Measurements from ENCODE around the gene REG4. TPM values are rescaled to one million over a fixed set of nuclear protein-coding genes. Genes with fewer than 3 reads are reported as not detected.

Gene REG4
- polyA plus RNA-seq, 1 donor = not detected

DNA sequence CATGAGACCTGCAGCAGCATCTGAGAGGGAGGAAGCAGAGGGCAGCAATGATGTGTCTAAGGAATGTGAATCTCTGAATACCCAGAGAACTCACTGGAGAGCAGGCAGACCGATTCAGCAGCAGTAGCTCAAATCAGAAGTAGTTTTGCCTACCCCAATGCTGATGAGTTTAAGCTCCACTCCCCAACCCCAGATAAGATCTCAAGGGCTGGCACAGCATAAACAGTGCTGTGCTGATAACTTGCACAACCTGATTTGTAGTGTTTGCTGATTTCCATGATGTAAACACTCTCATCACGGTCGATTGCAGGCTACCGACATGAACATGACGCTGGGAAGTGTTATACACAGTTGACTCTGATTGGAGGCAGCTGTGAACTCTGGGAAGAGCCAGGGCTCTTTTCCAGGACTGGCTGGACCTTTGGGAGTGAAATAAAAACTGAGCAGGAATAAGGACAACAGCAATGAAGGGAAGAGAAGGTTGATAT, 31.3 kb downstream of the REG4 start:
- DNase-seq (ENCODE audit: low read depth) = peak; percentile 67

DNA sequence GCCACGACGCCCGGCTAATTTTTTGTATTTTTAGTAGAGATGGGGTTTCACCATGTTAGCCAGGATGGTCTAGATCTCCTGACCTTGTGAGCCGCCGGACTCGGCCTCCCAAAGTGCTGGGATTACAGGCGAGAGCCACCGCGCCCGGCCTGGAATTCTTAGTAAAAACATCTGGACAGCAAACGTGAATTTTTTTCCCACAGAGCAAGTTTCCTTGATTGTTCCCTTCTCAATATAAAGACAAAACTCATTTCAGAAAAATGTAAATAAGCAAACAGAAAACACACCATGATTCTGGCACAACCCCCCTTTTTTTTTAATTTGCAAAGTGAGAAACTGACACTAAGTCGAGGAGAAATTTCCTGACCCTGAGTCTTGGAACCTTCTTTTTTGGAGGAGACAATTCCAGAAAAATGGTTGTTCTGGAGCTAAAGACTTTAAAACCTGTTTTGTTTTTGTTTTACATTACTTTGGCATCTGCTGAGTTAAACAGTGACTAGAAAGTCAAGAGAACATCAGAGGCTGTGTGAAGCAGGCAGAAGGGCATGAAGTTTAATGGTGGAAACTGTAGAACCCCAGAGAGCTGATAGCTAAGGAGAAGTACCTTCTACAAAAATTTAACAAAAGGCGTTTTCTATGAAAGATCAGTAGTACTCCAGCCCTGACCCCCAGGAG, 32.2 kb downstream of the REG4 start:
- no peak for DNase-seq (ENCODE audit: low read depth)

DNA sequence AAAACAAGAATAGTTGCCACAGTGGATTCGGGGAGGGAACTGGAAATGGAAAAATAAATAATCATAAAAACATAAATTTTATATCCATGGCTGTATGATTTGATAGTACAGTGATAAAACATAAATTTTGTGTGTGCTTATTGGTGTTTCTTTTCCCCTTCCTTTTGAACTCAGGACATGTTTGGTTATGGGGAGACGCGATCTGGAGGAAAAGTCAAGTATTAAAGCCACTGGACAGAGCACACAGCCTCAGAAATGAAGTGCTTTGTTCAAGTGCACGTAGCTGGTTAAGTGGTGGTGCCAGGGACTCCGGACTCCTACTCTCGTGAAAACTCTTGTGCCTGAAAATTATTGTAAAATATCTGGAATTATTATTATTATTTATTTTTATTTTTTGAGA, 32.9 kb downstream of the REG4 start:
- DNase-seq (ENCODE audit: low read depth) = no peak

DNA sequence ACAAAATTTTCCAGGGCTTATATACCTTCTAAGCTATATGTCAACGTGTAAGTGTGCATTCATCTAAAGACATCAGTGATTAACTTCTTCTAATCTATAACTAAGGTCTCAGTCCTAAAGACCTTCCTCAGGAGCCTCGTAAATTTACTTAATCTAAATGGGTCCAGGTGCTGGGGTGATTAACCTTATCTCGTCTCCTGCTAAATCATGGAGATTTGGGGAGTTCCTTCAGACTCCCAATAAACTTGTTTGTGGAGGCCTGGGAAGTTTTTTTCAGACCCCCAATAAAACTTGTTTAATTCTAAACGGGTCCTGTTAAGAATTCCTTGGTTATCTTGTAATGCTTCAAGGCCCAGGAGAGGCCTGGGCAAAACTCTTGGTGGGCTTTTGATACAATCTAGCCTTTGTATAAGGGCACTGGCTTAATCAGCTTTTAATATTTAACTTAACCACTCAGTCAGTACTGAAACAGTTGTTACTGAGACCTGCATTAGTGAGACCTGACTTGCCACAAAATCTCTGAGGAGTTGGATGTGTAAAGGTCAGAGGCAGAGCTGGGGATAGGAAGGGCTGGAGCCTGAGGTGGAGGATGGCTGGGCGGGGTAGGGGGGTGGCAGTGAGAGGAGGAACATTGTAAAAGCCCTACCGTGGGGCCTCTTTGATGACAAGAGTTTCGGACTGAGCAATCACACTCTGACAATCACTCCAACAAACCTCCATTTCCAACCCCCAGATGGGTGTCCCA, 36.3 kb downstream of the REG4 start:
- no peak for DNase-seq (ENCODE audit: low read depth)

DNA sequence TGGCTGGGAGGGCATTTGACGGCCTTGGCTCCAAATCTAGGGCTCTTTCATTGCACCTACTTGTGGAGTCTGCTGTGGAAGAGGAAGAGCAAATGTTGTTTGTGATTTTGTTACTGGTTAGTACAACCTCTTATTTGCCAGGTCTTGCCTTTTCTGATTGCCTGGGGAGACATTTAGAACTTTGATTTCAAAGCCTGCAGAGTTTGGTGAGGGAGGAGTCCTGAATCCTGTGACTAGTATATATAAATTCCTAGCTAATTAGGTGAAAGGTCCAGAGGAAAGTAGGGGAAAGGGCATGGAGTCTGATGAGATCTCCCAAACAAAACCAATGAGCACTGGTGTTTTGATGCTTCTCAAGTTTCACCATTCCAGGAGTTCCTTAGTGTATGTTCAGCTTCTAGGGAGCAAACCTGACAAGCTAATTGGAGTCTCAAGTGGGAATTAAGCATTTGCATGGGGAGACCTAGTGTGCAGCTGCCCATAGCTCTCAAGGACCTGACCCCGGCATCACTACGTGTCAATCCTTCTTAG, 37.5 kb downstream of the REG4 start:
- DNase-seq (ENCODE audit: low read depth) = no peak

DNA sequence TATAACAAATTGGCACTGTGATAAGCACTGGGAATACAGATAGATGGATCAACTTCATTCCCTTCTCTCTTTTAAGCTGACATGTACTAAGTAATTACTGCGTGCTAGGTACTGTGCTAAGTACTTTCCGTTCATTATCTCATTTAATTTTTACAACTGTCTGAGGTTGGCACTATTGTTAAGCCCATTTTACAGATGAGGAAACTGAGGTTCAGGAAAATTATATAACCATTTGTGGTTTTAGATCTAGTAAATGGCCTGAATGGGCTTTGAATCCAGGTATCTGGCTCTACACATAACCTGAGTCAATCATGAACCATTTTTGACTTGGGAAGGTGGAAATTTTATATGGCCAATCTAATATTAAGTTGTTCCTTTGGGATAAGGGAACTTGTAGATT, 39.0 kb downstream of the REG4 start:
- DNase-seq (ENCODE audit: low read depth) = no peak

DNA sequence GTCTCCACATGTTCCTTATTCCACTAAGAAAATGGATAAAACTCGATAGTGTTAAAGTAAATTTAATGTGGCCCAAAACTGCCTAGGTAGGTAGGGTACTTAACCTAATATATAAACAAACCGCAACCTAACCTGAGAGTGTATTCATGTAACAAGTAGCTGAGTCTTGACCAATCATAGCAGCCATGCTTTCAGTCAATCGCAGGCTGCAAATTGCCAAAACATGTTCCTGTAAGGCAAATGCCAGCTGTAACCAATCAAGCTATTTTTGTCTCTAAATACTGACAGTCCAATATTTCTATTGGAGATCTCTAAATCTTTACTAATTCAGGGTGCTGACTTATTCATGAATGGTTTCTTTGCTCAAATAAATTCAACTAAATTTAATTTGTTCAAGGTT, 39.5 kb downstream of the REG4 start:
- no peak for DNase-seq (ENCODE audit: low read depth)

DNA sequence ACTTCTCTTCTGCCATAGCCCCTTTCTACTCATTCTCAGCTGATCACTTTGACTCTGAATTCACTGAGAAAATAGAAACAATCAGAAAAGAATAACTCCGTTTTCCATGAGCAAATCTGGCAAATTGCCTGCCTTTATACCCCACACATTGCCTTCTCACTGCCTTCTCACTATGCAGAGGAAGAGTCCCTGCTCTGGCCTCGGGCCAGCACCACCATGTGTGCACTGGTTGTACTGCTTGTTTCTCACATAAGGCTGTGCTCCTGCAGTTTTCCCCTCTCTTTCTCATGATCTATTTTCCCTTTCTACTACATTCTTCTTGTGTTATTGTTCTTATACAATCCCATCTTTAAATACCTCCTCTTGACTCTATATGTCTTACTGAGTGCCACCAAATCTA, 40.2 kb downstream of the REG4 start:
- DNase-seq (ENCODE audit: low read depth) = no peak

DNA sequence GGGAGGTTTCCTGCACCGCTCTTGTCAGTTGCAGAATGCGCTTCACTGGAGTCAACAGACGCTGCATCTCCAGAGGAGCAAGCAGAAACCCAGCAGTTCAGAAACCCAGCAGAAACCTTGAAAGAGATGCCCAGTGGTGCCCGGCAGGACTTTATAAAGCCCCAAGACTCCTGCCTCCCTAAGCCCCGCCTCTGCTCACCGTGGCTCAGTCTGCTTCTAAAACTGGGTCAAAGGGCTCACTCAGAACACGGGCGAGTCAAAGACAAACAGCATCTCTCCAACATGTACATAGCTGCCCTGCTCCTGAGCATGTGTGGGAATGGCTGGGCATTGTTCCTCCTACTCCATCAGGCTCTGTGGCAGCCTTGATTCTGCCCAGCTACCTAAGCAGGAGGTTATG, 42.5 kb downstream of the REG4 start, which contains the start of gene HMGCS2:
Gene HMGCS2, minus strand, starts transcription at position 128 of the 400 bp plus-strand sequence. Its CDS starts 61 bp downstream, at position 67.
- DNase-seq (ENCODE audit: low read depth) = no peak

DNA sequence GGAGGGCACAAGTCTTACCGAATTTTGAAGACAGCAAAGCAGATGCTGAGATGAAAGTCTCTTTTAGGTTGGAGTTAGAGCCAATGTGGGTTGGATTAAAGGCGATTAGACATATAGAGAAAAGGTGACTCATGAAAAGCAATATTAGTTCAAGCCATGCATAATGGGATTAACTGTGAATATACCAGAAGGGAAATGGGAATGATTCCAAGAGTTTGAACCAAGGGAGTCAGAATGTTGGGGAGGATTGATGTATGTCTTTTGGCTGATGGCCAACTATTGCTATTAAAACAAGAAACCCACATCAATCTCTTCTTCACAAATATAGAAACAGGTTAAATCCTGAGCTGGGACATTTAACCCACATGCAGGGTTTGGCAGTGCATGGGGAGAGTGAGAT, 43.8 kb downstream of the REG4 start:
- DNase-seq (ENCODE audit: low read depth) = no peak

DNA sequence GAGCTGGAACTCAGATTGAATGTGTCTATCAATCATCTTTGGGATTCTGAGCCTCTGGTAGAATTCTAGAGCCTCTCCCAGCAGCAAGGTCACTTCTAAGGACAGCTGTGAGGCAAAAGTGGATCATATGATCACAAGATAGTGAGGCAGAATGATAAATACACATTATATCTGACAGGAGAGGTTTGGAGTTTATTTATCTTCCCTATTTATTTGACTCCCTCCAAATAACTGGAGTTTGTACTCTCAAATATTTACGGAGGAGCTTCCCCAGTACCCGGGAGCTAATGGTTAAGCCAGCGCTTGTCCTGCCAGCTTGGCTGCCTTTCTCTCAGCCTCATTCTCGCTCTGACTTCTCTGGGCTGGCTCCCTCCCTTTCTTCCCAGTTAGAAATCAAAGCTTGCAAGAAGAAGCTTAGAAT, 44.9 kb downstream of the REG4 start:
- DNase-seq (ENCODE audit: low read depth) = no peak

DNA sequence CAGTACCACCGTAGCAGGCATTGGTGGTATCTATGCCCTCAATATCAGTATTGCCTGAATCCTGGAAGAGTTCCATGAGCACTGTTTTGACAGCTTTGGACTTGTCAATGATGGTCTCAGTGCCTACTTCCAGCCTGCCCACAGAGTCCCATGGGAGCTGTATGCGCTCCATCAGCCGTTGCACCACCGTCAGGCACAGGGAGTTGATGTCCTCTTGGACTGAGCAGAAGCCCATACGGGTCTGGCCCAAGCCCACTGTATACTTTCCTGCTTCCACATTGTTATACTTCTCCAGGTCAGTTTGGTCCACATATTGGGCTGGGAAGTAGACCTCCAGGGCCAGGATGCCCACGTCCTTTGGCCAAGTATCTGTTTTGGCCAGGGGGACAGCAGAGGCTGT, 47.0 kb downstream of the REG4 start:
- no peak for DNase-seq (ENCODE audit: low read depth)

DNA sequence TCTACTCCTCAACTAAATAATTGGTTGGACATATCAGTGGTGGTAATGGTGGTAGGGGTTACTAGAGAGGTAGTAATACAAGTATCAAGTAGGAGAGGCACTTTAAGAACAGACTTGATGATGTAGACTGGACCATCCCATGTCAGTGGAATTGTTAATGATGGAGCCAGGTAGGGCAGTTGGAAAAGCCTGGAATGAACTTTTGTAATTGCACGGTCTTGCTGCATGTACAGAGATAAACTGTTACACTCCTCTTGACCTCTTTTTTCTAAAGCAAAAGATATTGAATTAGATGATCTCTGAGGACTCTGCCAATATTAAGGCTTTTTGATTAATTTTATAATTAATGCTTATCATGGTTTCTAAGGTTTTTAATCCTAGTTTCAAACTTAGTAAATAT, 48.3 kb downstream of the REG4 start:
- no peak for DNase-seq (ENCODE audit: low read depth)

DNA sequence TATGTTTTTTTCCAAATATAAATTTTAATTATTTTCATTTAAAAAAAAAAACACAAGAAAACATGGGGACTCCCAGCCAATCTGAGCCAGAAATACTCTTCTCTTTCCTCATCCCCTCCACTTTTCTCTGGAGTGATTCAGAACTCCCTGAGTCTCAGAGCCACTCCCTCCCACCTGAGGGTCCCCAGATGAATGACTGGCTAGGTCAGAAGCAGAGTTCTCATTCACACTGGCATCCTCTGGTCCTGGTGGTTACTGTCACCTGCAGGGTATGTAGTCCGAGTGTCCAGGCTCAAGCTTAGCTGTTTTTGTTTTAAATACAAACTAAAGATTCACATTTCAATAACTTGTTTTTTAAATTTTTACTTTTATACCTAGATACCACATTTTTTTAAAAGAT, 48.9 kb downstream of the REG4 start:
- no peak for DNase-seq (ENCODE audit: low read depth)

DNA sequence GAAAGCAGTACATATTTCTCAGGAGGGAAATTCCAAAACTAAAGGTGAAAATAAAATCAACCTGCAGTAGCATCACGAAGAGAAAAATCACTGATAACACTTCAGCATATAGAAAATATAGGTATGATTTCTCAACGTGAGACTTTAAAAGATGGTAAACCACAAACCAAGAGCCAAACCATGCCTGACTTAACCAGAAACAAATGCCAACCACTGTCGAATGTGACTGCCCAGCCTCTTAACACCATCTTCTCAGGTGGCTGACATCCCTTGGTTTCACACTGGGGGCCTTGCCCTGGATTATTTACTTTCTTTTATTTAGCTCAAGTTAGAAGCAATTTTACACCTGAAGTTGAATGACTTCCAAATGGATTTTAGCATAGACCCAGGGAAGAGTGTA, 52.7 kb downstream of the REG4 start:
- DNase-seq (ENCODE audit: low read depth) = no peak

DNA sequence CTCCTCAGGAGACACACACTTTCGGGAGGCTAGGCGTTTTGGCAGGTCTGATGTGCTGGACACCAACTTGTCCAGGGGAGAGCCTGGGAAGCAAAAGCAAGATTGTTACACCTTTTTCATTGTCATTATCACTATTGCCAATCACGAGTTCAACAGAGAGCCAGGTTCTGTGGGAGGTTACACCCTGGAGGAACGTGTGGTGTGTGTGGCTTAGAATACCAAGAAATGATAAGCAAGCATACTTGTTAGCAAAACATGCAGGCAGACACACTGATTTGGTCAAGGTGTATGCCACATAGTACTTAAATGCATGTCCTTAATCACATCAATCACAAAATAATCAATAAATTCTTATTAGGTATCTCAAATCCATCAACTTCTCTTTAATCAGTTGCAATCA, 58.7 kb downstream of the REG4 start:
- no peak for DNase-seq (ENCODE audit: low read depth)

DNA sequence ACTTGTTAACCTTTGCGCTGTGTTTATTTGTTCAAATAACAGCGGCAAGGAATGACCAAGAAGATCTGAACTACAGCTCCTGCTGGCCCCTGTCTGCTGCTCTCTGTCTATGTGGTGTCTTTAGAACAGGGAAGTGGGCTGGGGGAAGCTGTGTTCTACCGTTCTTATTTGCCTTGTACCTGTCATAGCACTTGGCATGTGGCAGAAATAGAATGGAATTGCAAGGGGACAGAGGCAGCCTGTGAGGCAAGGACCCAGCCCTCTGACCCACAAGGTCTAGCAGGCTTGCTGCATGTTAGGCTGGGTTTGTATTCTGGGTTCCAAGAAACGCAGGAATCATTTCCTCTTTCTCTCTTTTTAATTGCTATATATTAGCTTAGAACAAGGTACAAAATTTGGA, 63.2 kb downstream of the REG4 start:
- no peak for DNase-seq (ENCODE audit: low read depth)

DNA sequence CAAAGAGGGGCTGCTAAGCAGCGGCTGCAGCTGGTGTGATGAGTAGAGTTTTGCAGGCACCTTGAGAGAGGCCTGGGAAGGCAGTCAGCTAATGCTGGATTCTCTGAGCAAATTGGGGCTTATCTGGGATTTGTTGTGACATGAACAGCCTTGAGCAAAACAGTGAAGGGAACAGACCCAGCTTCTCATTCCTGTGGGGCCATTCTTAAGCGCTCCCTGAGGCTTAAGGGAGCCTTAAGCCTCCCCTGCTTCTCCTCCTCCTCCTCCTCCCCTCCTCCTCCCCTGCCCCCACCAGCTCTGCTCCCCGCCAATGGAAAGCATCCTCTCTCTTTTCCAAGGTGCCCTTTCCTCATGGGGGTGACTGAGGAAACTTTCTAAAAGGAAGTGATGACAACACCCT, 63.8 kb downstream of the REG4 start:
- DNase-seq (ENCODE audit: low read depth) = no peak

DNA sequence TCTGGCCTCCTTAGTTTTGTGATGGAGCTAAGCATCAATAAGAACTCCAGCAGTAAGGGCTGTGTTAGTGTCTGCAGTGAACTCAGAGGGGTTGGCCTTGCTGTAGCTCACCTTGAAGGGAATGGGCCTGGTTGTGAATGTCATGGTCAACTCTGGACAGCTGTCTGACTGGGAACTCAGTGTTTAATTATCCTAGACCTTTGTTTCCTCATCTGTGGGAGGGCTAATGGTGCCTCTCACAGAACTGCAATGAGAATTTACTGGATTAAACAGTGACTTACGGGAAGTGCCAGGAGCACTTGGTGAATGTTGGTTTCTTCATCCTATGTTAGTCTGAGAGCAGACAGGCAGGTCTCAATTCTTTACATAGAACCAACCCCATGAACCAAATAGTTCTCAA, 66.2 kb downstream of the REG4 start:
- no peak for DNase-seq (ENCODE audit: low read depth)

DNA sequence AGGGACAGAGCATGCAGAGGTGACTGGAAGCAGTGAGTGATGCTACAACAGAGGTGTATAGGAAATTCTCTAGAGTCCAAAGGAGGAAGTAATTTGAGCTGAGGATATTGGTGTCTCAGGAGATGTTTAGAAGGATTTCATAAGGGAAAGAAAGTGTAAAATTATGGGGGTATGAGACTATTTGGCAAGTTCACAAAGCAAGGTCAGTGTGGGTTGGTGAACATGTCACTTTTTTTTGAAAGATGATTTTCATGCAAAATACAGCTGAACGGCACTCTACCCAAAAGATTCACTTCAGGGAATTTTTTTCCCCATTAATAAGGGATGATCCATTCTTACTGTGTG, 66.7 kb downstream of the REG4 start:
- DNase-seq (ENCODE audit: low read depth) = no peak
